ENCODE measurements around the gene PARD6G.
A peak's percentile ranks its signal among the peaks of the same experiment; 100 is the strongest.

The PARD6G gene

GRCh38 chr18:80189531-80189865, 57.8 kb downstream of the PARD6G start:
- DNase-seq (ENCODE audit: low spot score), result no peak

DNA sequence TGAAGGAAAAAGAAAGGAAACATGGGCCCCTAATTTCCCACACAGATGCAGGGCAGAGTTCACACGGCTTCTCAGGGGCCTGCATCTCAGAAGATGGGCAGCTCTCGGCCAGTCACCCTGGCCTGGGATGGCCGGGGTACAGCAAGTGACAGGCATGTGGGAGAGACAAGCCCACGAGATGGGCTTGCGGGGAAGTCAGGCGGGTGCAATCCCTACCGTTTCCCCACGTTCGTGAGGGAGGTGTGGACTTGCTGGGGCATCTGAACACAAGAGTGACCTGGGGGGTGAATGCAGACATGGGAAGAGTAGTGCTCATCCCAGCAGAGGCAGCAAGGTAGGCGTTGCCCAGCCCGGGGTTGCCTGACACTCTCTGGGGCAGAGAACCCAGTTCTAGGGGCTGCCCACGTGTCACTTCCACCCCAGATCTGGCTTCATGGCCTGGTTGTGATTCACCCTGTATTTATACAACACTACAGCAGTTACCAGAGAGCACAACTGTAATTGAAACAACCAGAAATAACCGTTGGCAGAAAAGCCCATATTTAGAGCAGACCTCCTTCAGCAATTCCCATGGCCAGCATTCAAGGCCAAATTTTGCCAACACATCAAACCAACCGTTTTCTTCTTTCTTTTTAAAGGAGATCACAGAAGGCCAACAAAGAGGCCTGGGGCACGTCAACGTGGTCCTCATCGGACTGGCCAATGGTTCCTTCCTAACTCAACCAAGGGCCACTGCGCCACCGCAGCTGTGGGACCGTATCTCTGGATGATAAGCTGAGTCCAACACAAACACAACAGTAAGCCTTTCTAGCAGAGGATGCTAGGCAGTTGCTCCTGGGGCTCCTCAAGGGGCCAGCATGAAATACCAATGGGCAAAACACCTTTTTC, 58.4 kb downstream of the PARD6G start:
- DNase-seq (ENCODE audit: low spot score), result no peak

DNA sequence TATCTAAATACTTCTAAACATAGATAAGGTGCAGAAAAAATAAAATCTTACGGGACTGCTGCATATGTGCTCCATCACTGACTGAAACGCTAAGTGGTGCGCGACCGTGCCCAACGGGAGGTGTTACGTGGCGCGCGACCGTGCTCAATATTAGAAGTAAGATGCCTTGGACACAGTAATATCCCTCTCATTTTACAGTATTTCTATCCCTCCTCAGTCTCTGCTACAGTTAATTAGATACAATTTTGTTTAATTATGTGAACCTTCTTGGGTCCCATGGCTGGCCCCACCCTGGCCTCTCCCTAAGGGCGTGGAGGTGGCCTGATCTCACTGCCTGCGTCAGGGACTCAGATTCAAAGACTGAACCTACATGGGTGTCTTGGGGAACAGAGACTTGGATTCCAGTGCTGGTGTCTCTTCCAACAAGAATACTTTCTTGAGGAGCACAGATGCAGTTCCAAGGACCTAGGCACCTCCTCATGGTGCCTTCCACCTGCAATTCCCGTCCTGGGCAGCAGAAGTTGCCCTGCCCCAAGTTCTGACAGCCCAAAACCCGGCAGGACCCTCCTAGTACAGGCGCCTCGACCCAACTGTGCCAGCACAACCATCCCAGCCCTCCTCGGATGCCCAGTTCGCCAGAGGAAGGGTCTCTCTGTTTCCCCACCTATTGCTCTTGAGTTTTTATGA, 59.2 kb downstream of the PARD6G start:
- no peak for DNase-seq (ENCODE audit: low spot score)

- DNase-seq (ENCODE audit: low spot score), result no peak
Measured at GRCh38 chr18:80185545-80185944, 61.8 kb downstream of the PARD6G start.

- no peak for DNase-seq (ENCODE audit: low spot score)
Measured at GRCh38 chr18:80184243-80184772, 63.0 kb downstream of the PARD6G start.

GRCh38 chr18:80183273-80184050, 63.9 kb downstream of the PARD6G start:
- DNase-seq (ENCODE audit: low spot score), result no peak

DNA sequence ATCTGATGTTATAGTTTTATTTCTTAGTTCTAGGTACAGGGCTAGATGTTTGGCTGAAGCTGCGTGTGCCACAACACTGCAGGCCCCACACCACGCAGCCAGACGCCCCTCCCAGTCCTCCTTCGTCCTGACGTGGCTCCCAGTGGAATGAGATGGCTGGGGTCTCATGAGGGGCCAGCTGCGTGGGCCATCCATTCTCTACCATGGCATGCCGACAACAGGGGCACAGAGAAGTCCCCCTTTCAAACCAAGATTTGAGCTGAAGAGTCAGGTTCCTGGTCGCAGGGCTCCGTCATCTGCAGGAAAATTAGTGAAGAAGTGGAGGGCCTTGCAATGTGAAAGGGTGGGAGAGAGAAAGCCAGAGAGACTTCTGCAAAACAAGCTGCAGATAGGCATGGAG, 64.5 kb downstream of the PARD6G start:
- DNase-seq (ENCODE audit: low spot score), result no peak

DNA sequence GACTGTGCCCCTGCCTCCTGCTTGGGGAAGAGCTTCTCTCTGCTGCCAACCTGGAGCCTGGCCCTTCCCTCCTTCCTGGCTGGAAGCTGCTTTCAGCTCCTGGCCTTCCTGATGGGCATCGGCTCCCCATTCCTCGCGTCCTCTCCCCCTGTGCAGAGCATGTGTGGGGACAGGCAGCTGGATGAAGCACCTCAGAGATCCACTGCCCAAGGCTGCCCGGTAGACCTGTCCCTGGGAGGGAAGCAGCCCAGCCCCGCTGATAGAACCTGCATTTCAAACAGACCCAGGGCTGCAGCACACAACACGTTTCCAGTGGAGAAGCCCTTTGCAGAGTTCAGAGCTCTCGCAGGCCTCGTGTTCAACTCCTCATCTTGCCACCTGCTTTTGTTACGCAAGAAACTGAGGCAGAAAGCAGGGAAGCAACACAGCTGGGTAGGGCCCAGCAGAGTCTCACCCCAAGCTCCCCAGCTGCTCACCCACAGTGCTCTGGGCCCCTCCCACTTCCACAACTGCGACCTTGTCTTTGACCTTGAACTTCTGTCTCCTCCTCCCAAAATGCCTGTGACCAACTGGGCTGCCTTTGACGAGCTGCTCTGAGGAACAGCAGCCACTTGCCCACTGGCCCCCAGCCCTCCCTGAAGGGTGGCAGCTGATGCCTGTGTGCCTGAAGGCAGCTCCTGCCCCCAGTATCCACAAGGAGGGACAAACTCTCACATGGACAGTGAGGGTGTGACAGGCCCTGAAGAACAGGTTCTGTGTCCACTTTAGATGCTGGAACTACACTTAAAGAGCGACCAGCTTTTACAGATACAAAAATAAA, 65.5 kb downstream of the PARD6G start:
- no peak for DNase-seq (ENCODE audit: low spot score)

- DNase-seq (ENCODE audit: low spot score), result no peak
Measured at GRCh38 chr18:80180778-80181564, 66.3 kb downstream of the PARD6G start.

DNA sequence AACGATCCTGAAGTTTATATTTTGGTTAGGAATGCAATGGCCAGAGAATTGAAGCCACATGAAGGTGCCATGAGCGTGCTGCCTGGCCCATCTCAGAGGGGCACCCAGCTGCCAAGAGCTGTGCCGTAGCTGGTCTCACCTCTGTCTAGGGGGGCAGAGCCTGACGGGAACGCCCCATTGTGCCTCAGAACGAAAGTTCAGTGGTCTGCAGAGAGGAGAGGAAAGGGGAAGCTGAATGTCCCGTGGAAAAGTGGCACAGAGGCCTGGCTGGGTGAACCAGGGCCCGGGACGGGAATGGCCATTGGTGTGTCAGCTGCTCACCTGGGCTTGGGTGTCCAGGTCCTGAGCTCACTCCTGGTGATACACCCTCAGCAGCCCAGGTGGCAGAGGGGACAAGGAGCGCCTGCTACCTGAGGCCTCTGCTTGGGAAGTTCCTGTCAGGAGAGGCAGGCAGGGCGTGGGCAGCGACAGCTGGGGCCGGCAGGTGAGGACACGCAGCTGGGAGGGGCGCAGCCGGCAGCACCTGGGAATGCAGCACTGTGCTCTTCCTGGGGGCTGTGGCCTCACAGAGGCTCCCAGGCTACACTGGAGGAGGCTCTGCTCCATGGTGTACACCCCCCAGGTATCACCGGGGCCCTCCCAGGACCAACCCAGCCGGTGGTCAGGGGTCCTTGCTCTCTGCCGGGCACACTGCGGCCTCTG, 67.3 kb downstream of the PARD6G start:
- DNase-seq (ENCODE audit: low spot score), result no peak

DNA sequence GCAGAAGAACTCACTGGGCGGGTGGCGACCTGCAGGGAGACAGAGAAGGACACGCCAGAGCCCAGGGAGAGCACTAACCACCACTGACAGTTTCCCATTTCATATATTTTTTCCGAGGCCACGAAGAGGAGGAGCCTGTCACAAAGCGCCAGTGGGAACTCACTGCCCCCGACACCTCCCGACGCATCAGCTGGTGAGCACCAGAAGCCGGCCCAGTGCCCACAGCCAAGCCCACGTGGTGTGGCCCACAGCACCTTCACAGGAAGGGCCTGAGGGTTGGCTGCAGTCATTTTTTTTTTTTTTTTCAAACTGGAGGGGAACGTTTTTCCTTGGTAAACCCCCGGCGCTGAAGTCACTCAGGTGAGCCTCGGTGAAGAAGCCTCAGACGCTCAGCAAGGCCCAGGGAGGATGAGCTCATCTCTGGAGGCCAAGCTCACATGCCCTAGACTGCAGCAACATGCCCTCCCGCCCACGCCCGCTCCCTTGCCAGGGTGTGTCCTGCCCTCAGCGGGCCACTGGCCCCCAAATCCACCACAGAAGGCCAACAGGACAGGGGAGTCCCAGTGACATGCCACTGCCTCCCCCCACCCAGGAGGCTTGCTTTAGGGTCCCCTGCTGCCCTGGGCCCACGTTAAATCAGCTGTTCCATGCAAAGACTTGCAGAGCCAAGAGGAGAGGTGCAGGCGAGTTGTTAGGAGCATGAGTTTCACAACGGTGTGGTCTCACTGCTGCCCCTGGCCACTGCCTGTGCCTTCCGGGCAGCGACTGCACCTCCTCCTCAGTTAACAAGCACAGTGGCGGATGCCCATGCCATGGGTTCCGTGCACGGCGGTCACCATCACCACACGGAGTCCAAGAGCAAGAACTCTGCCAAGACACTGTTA, 68.1 kb downstream of the PARD6G start:
- DNase-seq (ENCODE audit: low spot score), result no peak

DNA sequence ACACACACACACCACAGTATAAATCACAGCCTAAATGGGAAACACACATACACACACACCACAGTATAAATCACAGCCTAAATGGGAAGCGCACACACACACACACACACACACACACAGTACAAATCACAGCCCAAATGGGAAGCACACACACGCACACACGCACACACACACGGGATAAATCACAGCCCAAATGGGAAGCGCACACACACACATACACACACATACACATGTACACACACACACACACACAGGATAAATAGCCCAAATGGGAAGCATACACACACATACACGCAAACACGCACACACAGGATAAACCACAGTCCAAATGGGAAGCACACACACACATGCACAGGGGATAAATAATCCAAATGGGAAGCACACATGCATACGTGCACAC, 70.2 kb downstream of the PARD6G start:
- DNase-seq (ENCODE audit: low spot score), result no peak

DNA sequence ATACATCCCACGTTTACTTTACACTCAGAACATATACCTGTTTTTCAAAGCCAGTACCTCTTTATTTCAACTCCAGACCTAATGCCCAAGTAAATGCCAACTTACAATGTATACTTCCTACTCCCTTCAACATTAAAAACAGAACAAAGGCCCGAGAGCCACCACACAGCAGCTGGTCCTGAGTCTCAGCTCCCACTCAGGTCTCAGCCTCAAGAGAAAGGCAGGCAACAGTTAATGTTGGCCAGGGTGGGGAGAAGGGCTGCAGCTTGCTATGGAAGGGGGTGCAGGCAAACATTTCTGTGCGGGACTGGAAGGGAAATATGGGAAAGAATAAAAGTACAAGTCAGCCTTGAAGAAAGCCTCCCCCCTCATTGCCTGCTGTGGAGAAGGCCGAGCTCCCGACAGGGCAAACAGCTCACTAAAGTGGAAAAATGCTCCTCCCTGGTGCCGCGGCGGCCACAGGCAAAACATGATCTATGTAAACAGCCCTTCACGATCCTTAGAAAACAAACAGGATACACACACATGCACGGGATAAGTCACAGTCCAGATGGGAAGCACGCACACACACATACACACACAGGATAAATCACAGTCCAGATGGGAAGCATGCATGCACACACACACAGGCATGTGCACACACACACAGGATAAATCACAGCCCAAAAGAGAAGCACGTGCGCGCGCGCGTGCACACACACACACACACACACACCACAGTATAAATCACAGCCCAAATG, 70.8 kb downstream of the PARD6G start:
- DNase-seq (ENCODE audit: low spot score), result no peak

DNA sequence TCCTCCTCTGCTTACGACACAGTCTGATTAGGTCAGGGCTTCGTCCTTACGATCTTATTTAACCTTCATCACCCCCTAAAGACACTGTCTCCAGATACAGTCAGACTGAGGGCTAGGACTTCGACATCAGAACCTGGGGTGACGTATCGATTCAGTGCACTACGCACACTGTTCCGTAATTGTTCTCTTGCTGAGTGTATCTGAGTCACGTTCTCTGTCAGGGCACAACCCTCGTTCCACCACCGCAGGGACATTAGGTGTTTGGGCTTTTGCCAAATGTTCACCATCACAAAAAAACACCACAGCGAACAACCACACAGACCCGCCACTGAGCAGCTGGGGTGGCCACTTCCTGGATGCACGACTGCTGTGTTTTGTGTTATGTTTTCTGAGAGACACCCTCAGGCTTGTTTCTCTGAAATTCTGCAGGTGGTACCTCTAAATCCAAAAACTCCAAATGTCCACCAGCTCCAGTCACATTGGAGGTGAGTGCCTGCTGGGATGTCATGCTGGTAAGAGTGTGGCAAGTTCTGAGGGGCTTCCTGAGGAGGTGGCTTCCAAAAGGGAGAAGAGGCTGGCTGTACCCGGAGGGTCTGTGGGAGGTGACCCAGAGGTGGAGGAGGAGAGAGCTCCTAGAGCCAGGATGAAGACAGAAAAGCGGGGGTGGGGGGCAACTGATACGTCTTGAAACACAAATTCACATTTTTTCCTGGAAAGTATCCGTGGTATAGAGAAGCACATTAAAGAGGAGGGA, 71.7 kb downstream of the PARD6G start:
- DNase-seq (ENCODE audit: low spot score), result no peak

- no peak for DNase-seq (ENCODE audit: low spot score)
Measured at GRCh38 chr18:80173060-80173459, 74.3 kb downstream of the PARD6G start.

DNA sequence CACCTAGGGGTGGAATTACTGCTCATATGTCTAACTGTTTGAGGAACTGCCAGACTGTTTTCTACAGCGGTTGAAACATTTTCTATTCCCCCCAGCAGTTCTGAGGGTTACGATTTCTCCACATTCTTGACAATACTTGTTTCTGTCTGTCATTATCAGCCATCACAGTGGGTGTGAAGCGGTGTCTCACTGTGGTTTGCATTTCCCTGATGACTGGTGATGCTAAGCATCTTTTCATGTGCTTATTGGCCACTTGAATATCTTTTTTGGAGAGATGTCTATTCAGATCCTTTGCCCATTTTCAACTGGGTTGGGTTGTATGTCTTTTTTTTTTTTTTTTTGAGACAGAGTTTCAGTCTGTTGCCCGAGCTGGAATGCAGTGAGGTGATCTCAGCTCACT, 75.3 kb downstream of the PARD6G start:
- DNase-seq (ENCODE audit: low spot score), result no peak

DNA sequence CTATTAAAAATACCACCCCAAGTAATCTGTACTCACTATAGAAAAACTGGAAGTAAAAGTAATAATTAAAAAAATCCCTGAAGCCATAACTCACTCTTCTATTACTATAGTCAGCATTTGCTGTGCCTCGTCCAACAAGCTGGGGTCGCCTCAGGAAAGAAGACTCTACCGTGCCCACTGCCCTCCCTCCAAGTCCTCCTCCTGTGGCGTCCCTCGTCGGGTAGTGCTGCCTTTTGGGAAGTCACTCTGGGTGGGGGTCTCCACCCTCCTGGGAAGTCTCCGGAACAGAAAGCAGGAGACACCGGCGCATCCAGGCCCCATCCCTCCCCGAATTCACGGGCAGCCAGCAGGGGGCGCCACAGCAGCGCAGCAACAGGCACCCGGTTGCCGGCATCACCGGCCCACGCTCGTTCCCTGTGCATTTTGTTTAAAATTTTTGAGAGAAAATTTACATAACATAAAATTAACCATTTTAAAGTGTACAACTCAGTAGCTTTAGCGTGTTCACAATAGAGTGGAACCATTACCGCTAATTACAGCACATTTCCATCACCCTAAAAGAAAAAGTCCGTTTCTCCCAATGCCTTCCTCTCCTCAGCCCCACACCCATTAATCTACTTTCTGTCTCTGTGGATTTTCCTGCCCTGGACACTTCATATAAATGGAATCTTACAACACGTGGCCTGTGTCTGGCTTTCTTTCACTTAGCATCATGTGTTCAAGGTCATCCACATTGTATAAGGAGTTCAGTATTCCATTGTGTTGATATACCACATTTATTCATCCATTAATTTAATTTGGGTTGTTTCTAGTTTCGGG, 76.1 kb downstream of the PARD6G start:
- DNase-seq (ENCODE audit: low spot score), result peak; percentile 73
